HCT116 (cell line): ENCODE results near the gene ALKBH2. TPM values are rescaled to one million over a fixed set of nuclear protein-coding genes. Genes with fewer than 3 reads are reported as not detected.

Source experiments
- ATAC-seq: fragments of 200-7000 bp; cut with Tn5 transposase; 2 replicates; pipeline ENCODE4 v1.9.1; 2020; ENCODE audit warnings: mild to moderate bottlenecking, moderate library complexity
- BruUV-seq: library from RNA; stranded (reverse); fragments of 400-500 nt; replicated peaks from 2 replicates; lab custom pipeline; 2021; lab: Mats Ljungman, UMichigan
- CTCF ChIA-PET: fragments of 300-600 bp; sonication (Branson Sonifier 250); formaldehyde crosslinking; loops from one replicate; lab custom pipeline; 2021; ENCODE audit warnings: antibody characterized with exemption; lab: Charles Lee
- POLR2A ChIA-PET: fragments of 300-600, 350-600 bp; sonication (Branson Sonifier 250); formaldehyde crosslinking; loops from one replicate; lab custom pipeline; 2021; ENCODE audit warnings: antibody characterized with exemption; lab: Charles Lee
- RAD21 ChIA-PET, 2 experiments: fragments of 300-600 bp; sonication (Branson Sonifier 250); formaldehyde crosslinking; loops; one replicate each; lab custom pipeline; 2023; ENCODE audit warnings: low total read pairs in 2 of 2; ENCODE audit not compliant: uncharacterized antibody in 2 of 2, unreplicated experiment in 2 of 2, low non-redundant PET in 1 of 2; lab: Charles Lee
- DNase-seq: peaks from one replicate; pipeline ENCODE4 v3.0.0-alpha.2; 2010; ENCODE audit warnings: low read depth, low spot score
- H2AFZ ChIP-seq: fragments of 200-600 bp; shearing (Covaris generic), sonication (generic); 2 replicates; pipeline ENCODE4 v1.6.1; 2017; ENCODE audit warnings: low read depth, mixed run types, mixed read lengths, antibody characterized with exemption, low read length; ENCODE audit not compliant: poor library complexity, severe bottlenecking
- H3K27ac ChIP-seq: 2 replicates; pipeline ENCODE4 v1.5.1; 2012; ENCODE audit warnings: low read depth, low read length
- H3K27me3 ChIP-seq: fragments of 200-600 bp; sonication (generic); 2 replicates; pipeline ENCODE4 v1.6.1; 2016; ENCODE audit warnings: mixed run types, low read length, mixed read lengths; ENCODE audit not compliant: insufficient read depth
- H3K36me3 ChIP-seq, 2 experiments: fragments of 200-500 bp in 1 of 2; fragments of 200-600 bp in 1 of 2; sonication (Bioruptor generic) in 1 of 2; sonication (generic) in 1 of 2; 2 replicates each; pipeline versions ENCODE4 v1.5.1 to v1.6.1; 2014 to 2016; ENCODE audit warnings: low read length in 2 of 2, inconsistent platforms in 1 of 2, mixed read lengths in 1 of 2, mixed run types in 1 of 2; ENCODE audit not compliant: insufficient read depth in 2 of 2, control insufficient read depth in 1 of 2
- H3K4me1 ChIP-seq, 2 experiments: fragments of 200-600 bp in 1 of 2; sonication (generic) in 1 of 2; 2 replicates each; pipeline versions ENCODE4 v1.5.1 to v1.6.1; 2012 to 2017; ENCODE audit warnings: low read length in 2 of 2, inconsistent platforms in 1 of 2, mild to moderate bottlenecking in 1 of 2, mixed read lengths in 1 of 2, mixed run types in 1 of 2, moderate library complexity in 1 of 2; ENCODE audit not compliant: insufficient read depth in 2 of 2, control insufficient read depth in 1 of 2
- H3K4me2 ChIP-seq: fragments of 200-600 bp; sonication (generic); 2 replicates; pipeline ENCODE4 v1.6.1; 2017; ENCODE audit warnings: mixed run types, low read length, mixed read lengths
- H3K4me3 ChIP-seq, 2 experiments: fragments of 200-600 bp in 1 of 2; sonication (generic) in 1 of 2; replicated peaks in 1 of 2; 2 replicates each; pipeline ENCODE4 v1.5.1; 2011 to 2016; ENCODE audit warnings: low read length in 2 of 2, control low read depth in 1 of 2, low read depth in 1 of 2, mild to moderate bottlenecking in 1 of 2, mixed read lengths in 1 of 2, mixed run types in 1 of 2
- H3K79me2 ChIP-seq: fragments of 200-600 bp; sonication (generic); 2 replicates; pipeline ENCODE4 v1.6.1; 2017; ENCODE audit warnings: mild to moderate bottlenecking, mixed run types, low read length, moderate library complexity, mixed read lengths; ENCODE audit not compliant: insufficient read depth
- H3K9ac ChIP-seq: fragments of 200-600 bp; sonication (generic); 2 replicates; pipeline ENCODE4 v1.6.1; 2016; ENCODE audit warnings: low read length, mixed read lengths
- H3K9me2 ChIP-seq: fragments of 200-600 bp; sonication (generic), shearing (Covaris generic); 2 replicates; pipeline ENCODE4 v1.6.1; 2017; ENCODE audit warnings: mixed run types, mild to moderate bottlenecking, moderate library complexity; ENCODE audit not compliant: insufficient read depth
- H3K9me3 ChIP-seq, 2 experiments: fragments of 200-500 bp in 1 of 2; fragments of 200-600 bp in 1 of 2; sonication (Bioruptor generic) in 1 of 2; sonication (generic) in 1 of 2; 2 replicates each; pipeline ENCODE4 v1.6.1; 2014 to 2017; ENCODE audit warnings: low read length in 2 of 2, mixed read lengths in 2 of 2, inconsistent platforms in 1 of 2, low read depth in 1 of 2, mild to moderate bottlenecking in 1 of 2, mixed run types in 1 of 2, moderate library complexity in 1 of 2; ENCODE audit not compliant: control insufficient read depth in 1 of 2, insufficient read depth in 1 of 2
- H4K20me1 ChIP-seq: fragments of 200-600 bp; sonication (generic), shearing (Covaris generic); 2 replicates; pipeline ENCODE4 v1.6.1; 2017; ENCODE audit warnings: mixed run types, mild to moderate bottlenecking, moderate library complexity; ENCODE audit not compliant: insufficient read depth
- ATF3 ChIP-seq: IDR thresholded peaks from 2 replicates; pipeline ENCODE4 v1.6.1; 2012
- EGR1 ChIP-seq: IDR thresholded peaks from 2 replicates; pipeline ENCODE4 v1.6.1; 2012; ENCODE audit warnings: low read depth
- ELF1 ChIP-seq: IDR thresholded peaks from 2 replicates; pipeline ENCODE4 v1.6.1; 2012; ENCODE audit warnings: low read depth, borderline replicate concordance
- EZH2 ChIP-seq: fragments of 200-600 bp; sonication (generic); IDR thresholded peaks from 2 replicates; pipeline ENCODE4 v1.6.1; 2017; ENCODE audit warnings: antibody characterized with exemption, mixed run types
- EZH2phosphoT487 ChIP-seq: fragments of 200-600 bp; IDR thresholded peaks from 2 replicates; pipeline ENCODE4 v1.6.1; 2018; ENCODE audit warnings: antibody characterized with exemption, borderline replicate concordance
- FOSL1 ChIP-seq: IDR thresholded peaks from 2 replicates; pipeline ENCODE4 v1.6.1; 2012; ENCODE audit warnings: low read depth
- JUND ChIP-seq: IDR thresholded peaks from 2 replicates; pipeline ENCODE4 v1.6.1; 2012
- MAX ChIP-seq: IDR thresholded peaks from 2 replicates; pipeline ENCODE4 v1.6.1; 2012
- POLR2A ChIP-seq: IDR thresholded peaks from 2 replicates; pipeline ENCODE4 v1.7.0; 2011; ENCODE audit warnings: borderline replicate concordance; ENCODE audit not compliant: insufficient read depth, insufficient read length; ENCODE audit errors: extremely low read depth
- POLR2AphosphoS5 ChIP-seq: IDR thresholded peaks from 2 replicates; pipeline ENCODE4 v1.6.1; 2011; ENCODE audit warnings: mild to moderate bottlenecking, low read depth, low read length, moderate library complexity
- SIN3A ChIP-seq: IDR thresholded peaks from 2 replicates; pipeline ENCODE4 v1.6.1; 2012; ENCODE audit warnings: low read depth
- SP1 ChIP-seq: IDR thresholded peaks from 2 replicates; pipeline ENCODE4 v1.6.1; 2012; ENCODE audit warnings: low read depth
- SRF ChIP-seq: IDR thresholded peaks from 2 replicates; pipeline ENCODE4 v1.6.1; 2012; ENCODE audit warnings: low read depth
- TCF7L2 ChIP-seq: IDR thresholded peaks from 2 replicates; pipeline ENCODE4 v1.7.0; 2011; ENCODE audit warnings: borderline replicate concordance, inconsistent platforms; ENCODE audit not compliant: insufficient read depth, insufficient read length; ENCODE audit errors: extremely low read depth
- YY1 ChIP-seq: IDR thresholded peaks from 2 replicates; pipeline ENCODE4 v1.6.1; 2011; ENCODE audit warnings: low read length, low read depth, moderate library complexity, mild to moderate bottlenecking; ENCODE audit not compliant: insufficient replicate concordance; ENCODE audit errors: extremely low read depth
- ZBTB33 ChIP-seq: IDR thresholded peaks from 2 replicates; pipeline ENCODE4 v1.6.1; 2011; ENCODE audit warnings: mild to moderate bottlenecking, low read length, moderate library complexity; ENCODE audit not compliant: insufficient replicate concordance; ENCODE audit errors: extremely low read depth
- ZNF274 ChIP-seq: fragments of 200-500 bp; sonication (Bioruptor generic); IDR thresholded peaks from 2 replicates; pipeline ENCODE4 v1.6.1; 2014; ENCODE audit warnings: mild to moderate bottlenecking, low read depth, low read length, inconsistent platforms
- intact Hi-C: fragments of 100-400 bp; cut with micrococcal nuclease; formaldehyde crosslinking; loops from 2 replicates; pipeline ENCODE4 v1.10.0; 2022
- total RNA-seq: library from RNA; stranded (reverse); gene quantifications from one replicate; pipeline ENCODE4 v1.2.1, GENCODE V29; 2021; ENCODE audit not compliant: unreplicated experiment

The ALKBH2 gene
- total RNA-seq, 1 experiment from 2014 or later, result 35.8 TPM

GRCh38 chr12:109065154-109065852 lies 28.0 kb downstream of the ALKBH2 start:
- BruUV-seq, result no TSS peak
- H3K4me3 ChIP-seq, result no peak overlapping the region
- no peaks in the 10 kb centered on the region for H3K9me3 ChIP-seq
- H3K4me1 ChIP-seq, result no peaks in the 10 kb centered on the region
- H4K20me1 ChIP-seq, result no peaks in the 10 kb centered on the region
- H3K79me2 ChIP-seq, result no peaks in the 10 kb centered on the region
- TF ChIP-seq JUND, result no peak
- no peak for TF ChIP-seq MAX
- no peak for TF ChIP-seq ZNF274
- no peak for TF ChIP-seq ATF3
- no peak for TF ChIP-seq POLR2A
- no peak for TF ChIP-seq EZH2phosphoT487
- no peak for TF ChIP-seq SIN3A
- intact Hi-C loops, result no loop called here
- ATAC-seq (no peak), DNase-seq (no peak)
- H3K27ac ChIP-seq, result no peak overlapping the region
- no peak overlapping the region for H3K9ac ChIP-seq
- ChIA-PET RAD21 (no interaction called here), POLR2A (no interaction called here), CTCF (no interaction called here)
- no peak overlapping the region for H3K4me2 ChIP-seq
- 0 out of 4 replicates have a peak, but pooled peaks cover 0 to 3% of the 10 kb centered on the region in 2 experiments for H3K36me3 ChIP-seq
- H2AFZ ChIP-seq, result no peak overlapping the region
- H3K9me2 ChIP-seq, result no peaks in the 10 kb centered on the region
- H3K27me3 ChIP-seq, result no peaks in the 10 kb centered on the region

- H3K9ac ChIP-seq, result no peak overlapping the region
- H3K79me2 ChIP-seq, result no peaks in the 10 kb centered on the region
- no peaks in the 10 kb centered on the region for H3K4me1 ChIP-seq
- H3K9me3 ChIP-seq, result no peaks in the 10 kb centered on the region
- CTCF ChIA-PET, result no interaction called here
- H3K4me3 ChIP-seq, result no peak overlapping the region
- DNase-seq (no peak), ATAC-seq (no peak)
- H3K9me2 ChIP-seq, result no peaks in the 10 kb centered on the region
- no peaks in the 10 kb centered on the region for H4K20me1 ChIP-seq
- no peak overlapping the region for H3K4me2 ChIP-seq
- no peak overlapping the region for H3K27ac ChIP-seq
- H3K27me3 ChIP-seq, result no peaks in the 10 kb centered on the region
- no TSS peak for BruUV-seq
- no peak overlapping the region for H2AFZ ChIP-seq
- POLR2A ChIA-PET, result no interaction called here
- RAD21 ChIA-PET, result no interaction called here
- intact Hi-C loops, result no loop called here
- peaks cover 0 to 1% of the 10 kb centered on the region in 2 experiments; a peak in 1 of 4 replicates for H3K36me3 ChIP-seq
- no peak for TF ChIP-seq FOSL1
- no peak for TF ChIP-seq EZH2
- TF ChIP-seq POLR2AphosphoS5, result no peak
- no peak for TF ChIP-seq ATF3
- no peak for TF ChIP-seq ELF1
- no peak for TF ChIP-seq SP1
- no peak for TF ChIP-seq POLR2A
- TF ChIP-seq EGR1, result no peak
- no peak for TF ChIP-seq EZH2phosphoT487
- no peak for TF ChIP-seq JUND
- no peak for TF ChIP-seq SIN3A
- TF ChIP-seq ZBTB33, result no peak
- no peak for TF ChIP-seq MAX
- TF ChIP-seq SRF, result no peak
- TF ChIP-seq YY1, result no peak
- no peak for TF ChIP-seq TCF7L2
- TF ChIP-seq ZNF274, result no peak
Observed at GRCh38 chr12:109064143-109064542, 29.1 kb downstream of the ALKBH2 start.
